NCI-H2107 treated with DMSO at 0.1 percent for 48 hours (cell line): ENCODE measurements around the gene CERS6.
"Not testable (repeated sequence)": the region's sequence is repeated elsewhere in the genome, so short reads cannot be mapped to it uniquely, and the experiment has no call there.

Experiments
- DNase-seq: peaks from one replicate; lab custom pipeline; 2025; ENCODE audit not compliant: unreplicated experiment; lab: John Stamatoyannopoulos, UW

CERS6 gene, protein sequence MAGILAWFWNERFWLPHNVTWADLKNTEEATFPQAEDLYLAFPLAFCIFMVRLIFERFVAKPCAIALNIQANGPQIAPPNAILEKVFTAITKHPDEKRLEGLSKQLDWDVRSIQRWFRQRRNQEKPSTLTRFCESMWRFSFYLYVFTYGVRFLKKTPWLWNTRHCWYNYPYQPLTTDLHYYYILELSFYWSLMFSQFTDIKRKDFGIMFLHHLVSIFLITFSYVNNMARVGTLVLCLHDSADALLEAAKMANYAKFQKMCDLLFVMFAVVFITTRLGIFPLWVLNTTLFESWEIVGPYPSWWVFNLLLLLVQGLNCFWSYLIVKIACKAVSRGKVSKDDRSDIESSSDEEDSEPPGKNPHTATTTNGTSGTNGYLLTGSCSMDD

DNA sequence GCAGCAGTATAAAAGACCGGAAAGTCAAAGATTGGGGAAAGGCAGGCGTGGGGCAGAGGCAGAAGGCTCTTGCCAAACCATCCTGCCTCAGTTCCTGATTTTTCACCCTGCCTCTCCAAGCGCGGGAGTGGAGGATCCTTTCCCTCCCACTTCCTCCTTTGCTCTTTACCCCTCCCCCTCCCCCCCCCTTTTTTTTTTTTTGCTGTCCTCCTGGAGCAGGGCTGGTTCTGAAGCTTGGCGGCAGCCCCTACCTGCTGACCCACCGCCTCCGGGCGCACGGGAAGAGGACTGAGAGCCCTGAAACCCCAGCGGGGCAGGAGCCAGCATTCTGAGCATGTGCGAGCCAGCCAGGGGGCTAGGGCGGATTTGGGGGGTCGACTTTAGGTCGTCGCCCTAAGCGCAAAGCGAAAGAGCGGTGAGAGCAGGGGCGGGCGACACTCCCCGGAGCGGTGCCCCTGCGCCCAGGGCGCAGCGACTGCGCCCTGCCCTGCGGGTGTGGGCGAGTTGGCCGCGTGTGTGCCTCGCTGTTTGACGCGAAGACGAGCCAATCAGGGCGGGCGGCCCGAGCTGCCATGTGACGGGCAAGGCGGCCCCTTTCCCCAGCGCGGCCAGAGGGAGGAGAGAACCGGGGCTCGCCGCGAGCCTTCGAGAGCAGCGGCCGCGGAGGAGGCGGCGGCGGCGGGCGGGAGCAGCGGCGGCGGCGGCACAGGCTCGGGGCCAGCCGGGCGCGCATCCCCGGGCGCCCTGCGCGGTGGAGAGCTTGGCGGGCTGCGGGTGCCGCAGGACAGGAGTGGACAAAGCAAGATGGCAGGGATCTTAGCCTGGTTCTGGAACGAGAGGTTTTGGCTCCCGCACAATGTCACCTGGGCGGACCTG is at the start of gene CERS6:
TSS of gene CERS6 (plus strand) at position 628 of the 876 bp plus-strand sequence. CDS start at position 805, 177 bp downstream.
- DNase-seq: peak; percentile 53

DNA sequence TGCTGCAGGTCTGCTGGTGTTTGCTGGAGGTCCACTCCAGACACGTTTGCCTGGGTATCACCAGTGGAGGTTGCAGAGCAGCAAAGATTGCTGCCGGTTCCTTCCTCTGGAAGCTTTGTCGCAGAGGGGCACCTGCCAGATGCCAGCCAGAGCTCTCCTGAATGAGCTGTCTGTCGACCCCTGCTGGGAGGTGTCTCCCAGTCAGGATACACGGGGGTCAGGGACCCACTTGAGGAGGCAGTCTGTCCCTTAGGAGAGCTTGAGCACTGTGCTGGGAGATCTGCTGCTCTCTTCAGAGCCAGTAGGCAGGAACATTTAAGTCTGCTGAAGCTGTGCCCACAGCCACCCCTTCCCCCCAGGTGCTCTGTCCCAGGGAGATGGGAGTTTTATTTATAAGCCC is 43.8 kb upstream of the CERS6 start:
- not testable (repeated sequence) for DNase-seq

DNA sequence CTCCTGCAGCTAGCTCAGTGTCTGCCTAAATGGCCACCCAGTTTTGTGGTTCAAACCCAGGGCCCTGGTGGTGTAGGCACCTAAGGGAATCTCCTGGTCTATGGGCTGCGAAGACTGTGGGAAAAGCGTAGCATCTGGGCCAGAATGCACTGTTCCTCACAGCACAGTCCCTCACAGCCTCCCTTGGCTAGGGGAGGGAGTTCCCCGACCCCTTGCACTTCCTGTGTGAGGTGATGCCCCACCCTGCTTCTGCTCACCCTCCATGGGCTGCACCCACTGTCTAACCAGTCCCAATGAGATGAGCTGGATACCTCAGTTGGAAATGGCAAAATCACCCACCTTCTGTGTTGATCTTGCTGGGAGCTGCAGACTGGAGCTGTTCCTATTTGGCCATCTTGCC is 43.0 kb upstream of the CERS6 start:
- DNase-seq: not testable (repeated sequence)

DNA sequence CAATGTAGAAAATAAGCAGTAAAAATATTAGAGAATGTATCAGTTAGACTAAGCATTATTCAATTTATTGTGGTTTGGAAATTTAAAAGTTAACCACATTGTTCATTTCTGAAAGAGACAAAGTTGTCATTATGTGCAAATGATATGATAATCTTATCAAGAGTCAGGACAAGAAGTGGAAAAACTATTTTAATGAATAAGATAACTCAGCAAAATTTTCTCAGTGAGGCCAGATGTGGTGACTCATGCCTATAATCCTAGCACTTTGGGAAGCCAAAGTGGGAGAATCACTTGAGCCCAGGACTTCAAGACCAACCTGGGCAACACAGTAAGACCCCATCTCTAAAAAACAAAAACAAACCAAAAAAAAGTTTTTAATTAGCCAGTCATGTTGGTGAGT is 39.5 kb upstream of the CERS6 start:
- DNase-seq: no peak

DNA sequence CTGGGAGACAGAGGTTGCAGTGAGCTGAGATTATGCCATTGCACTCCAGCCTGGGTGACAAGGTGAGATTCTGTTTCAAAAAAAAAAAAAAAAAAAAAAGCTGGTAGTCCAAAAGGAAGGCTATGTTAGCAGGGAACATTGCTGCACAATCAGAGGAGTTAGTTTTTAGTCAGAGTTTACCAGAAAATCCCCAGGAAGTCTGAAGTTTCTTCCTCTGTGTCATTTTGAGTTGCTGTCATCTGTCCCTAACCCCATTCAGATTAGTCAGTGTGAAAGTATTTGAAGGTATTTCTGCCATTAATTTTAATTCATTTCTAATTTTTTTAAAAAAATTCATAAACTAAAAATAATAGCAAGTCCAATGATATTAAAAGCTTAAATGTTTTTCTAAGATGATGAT is 33.5 kb upstream of the CERS6 start:
- DNase-seq: no peak

DNA sequence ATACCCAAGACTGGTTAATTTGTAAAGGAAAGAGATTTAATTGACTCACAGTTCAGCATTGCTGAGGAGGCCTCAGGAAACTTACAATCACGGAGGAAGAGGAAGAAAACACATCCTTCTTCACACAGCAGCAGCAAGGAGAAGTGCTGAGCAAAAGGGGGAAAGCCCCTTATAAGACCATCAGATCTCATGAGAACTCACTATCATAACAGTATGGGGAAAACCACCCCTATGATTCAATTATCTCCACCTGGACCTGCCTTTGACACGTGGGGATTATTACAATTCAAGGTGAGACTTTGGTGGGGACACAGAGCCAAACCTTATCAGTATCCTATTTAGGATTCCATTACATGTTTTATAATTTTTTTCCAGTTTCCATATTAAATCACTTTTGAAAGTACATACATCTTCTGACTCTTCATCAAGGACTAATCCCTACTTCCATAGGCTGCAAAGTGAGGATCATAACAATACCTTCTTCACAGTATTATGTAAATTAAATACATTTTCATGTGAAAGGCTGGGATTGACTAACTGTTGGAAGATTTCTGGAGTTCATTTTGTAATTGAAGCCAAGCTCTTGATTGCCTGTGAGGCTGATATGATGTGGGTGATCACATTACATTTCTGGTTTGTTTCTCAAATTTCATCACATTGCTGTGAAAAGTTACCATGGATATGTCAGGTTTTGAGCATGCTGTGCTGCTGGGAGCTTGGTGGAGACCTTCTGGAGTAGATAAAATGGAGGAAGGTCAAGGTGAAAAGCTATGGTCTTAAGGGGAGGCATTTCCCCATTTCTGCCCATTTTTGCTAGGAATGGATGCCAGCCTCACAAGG is 31.7 kb upstream of the CERS6 start:
- DNase-seq: peak; percentile 53

DNA sequence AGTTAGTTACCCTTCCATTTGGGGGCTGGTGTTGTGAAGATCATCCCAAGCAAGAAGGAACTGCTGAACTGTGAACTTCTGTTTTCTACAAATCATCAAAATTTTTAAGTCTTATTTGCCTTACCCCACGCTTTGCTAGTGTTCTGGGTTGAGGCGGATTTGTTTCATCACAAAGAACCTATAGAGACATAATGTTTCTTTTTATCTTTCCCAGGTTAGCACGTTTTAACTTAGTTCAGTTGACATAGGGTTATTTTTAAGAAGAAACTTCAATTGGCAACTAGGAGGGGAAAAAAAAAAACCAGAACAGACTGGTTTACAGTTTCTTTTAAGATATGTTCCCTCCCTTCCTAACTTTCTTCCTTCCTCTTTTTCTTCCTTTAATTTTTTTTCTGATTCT is 31.1 kb upstream of the CERS6 start:
- no peak for DNase-seq

DNA sequence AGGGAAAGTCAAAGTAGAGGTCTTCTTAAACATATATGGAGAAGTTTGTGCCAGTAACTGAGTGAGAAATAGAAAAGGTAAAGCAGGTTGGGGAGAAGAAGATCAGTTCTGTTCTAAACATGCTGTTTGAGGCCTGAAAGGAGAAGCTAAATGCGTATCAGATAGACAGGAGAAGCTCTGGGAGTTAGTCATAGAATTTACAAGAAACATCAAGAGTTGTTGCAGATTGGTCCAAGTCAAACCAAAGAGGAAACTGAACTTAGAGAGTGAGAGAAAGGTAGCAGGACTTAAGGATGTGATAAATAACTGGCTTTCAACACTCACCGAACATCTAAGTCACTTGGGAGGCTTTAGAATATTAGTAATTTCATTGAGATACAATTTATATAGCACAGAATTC is 29.2 kb upstream of the CERS6 start:
- DNase-seq: no peak

DNA sequence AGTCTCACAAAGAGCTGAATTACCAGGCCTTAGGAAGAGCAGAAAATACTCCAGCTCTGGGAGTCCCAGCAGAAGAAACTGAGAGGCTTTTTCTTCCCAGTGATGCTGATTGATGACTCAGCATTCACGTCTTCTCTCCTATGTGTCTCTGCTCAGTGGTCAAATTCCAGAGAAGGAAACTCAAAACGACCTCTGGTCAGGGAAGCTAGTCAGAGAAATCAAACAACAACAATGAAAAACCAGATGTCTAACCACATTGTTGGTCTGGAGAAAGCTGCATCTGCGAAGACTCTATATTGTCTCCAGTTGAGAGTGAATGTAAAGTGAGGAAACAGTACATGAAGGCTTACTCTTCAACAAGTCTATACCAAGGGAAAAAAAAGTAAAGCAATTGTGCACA is 28.6 kb upstream of the CERS6 start:
- no peak for DNase-seq

DNA sequence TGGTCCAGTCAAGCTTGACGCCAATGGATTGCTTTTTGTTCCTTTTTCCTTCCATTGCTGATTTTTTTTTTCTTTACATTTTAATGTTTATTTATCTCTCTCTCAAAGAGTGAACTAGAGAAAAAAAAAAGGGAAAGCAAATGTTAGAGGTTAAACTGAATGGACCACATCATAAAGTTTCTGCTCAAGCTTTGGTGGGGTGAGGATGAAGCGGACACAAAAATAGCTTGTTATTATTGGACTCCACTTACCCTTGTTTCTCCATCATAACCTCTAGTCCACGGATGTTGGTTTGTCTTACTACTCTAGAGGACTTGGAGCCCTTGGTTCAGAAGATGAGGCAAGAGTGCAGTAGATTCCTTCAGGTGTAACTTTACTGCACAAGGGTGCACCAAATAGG is 27.6 kb upstream of the CERS6 start:
- no peak for DNase-seq

DNA sequence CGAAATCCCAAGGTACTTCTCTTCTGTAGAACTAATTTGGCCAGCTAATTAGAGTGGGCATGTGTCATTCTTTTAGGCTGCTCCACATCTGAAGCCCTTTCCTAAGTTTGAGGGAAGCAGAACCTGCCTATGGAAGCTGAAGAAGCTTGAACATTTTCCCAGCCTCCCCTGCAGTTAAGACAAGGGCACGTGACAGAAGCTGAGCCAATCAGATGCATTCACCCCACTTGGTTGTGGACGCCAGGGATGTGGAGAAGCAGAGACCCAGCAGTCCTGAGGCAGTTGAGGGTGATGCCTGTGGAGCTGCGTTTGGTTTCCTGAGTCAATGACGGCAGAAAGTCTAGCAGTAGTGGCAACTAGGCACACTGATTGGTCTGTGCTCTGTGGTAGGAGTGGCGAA is 26.1 kb upstream of the CERS6 start:
- DNase-seq: no peak

DNA sequence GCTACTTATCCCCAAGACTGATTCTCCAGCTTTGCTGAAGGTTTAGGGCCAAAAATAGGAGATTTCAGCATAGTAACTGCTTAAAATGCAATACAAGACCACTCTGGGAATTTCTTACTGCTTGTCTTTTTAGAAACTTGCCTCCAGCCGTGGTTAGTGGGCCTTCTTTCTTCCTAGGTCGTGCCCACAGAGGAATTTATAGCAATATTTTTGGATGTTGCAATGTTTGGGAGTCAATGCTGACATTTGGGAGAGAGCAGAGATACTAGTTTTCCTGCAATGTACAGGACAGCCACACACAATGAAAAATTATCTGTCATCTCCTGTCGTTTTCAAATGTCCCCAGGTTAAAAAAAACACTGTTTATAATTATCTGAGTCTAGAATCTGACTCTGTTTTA is 25.6 kb upstream of the CERS6 start:
- DNase-seq: no peak

DNA sequence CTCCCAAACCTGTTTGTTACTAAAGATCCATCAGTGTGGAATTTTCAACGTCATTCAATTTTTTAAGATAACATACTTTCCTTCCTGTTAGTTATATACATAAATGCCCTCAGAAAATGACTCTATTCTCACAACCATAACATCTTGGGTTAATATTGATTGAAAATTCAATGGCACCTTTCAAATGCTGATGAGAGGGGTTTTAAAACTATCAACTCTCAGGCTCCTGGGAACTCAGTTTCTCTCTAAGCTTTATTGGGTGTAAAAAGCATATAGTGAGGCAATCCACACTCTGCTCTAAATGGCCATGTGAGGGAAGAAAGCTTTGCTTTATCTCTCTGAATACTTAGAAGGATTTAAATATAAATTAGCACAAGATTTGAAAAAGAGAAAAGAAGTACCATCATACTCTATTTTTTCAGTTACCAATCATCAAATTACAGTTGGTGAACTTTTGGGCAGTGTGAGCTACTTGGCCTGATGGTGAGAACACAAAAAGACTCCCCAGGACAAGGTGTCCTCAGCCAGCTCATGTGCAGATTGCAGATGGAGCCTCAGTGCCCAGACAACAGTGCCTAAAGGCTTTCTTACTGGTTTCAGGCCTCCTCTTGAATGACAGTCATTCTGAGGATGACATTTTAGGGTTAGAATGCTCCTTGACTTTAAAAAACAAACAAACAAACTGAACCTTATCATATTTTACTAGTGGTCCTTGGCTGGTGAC is 24.6 kb upstream of the CERS6 start:
- no peak for DNase-seq

DNA sequence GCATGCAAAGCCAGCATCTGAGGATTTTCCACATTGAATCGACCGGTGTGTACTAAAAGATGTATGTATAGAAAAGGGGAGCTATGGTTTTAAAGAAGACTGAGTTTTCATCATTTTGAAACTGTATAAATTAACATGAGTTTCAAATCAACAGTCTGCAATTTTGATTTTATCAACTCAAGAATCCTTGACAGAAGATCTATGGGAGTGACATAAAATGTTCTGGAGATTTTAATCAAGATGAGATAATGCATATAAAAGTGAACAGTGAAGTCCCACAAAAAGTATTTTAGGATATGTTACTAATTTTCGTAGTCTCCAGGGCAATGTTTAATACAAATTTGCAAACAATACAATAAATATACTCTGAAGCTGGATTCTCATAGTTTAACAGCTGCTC is 24.0 kb upstream of the CERS6 start:
- DNase-seq: no peak

DNA sequence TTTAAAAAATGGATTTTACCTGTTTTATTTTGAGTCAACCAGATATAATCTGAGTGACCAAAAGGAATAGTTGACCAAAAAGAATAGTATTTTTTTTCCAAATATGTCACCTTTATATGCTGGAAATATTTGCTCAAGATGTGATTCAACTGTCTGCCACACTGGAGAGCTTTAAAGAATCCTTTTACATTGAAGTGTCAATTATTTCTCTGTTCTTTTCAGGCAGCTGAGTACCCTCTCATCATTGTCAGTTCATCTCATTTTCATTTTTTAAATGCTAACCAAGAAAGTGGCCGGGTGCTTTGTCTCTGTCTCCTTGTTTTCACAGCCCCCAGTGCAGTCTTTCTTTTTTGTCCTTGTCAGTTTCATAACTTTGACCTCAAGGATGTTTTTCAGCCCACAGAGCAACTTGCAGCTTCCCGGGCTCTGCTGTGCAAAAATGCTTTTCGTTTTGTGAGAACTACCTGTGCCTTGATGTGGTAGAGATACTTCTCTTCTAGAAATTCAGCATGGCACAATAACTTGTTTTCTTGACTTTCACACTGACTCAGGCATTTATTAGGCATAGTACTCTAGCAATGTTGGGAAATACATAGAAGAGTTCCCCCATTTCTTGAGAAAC is 23.4 kb upstream of the CERS6 start:
- DNase-seq: no peak

DNA sequence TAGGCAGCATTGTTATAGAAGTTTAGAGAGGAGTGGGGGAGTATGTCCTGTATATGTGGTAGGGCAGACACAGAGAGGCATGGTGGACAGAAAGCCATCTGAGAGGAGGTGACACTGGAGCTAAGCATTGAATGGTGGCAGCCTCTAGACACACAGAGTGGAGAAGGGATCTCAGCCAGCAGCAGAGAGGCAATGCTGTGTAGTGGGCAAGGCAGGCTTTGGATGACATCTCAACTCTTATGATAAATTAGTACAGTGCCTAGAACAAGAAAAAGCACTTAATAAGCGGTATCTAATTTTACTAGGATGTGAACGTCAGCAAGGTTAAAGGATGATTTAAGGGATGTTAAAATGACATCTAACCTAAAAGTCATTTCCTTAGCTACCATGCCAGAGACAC is 22.5 kb upstream of the CERS6 start:
- no peak for DNase-seq

DNA sequence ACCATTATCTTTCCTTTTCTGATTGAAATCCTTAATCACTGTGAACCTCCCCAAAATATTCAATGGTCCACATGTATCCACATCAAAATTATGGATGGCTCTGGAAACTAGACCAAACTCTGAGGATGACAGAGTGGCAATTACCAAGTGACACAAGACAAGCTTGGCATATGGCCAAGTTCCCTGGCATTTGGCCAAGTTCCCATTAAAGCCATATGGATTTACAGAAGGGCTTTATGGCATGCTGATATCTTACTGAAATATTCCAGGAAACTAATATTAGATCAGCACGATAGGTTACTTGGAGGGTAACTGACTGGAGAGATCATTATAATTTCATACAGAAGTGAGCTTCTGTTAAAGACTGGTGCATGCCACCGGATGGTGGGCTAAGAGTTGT is 21.9 kb upstream of the CERS6 start:
- peak; percentile 25 for DNase-seq

DNA sequence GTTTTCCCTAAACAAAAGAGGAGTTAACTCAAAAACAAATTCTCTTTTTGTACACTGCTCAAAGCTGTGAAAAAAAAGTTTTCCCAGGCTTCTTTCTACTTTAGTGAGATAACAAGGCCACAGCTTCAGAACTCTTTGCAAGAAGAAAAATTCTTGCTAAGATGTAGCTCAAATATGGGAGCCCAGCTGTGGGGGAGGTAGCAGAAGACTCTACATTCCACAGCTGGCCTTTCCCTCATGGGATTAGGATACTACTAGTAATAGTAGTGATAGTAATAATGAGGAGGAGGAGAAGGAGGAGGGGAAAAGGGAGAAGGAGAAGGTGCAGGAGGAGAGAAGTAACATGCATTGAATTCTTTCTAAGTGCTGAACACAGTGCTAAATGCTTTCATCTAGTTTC is 19.2 kb upstream of the CERS6 start:
- no peak for DNase-seq

DNA sequence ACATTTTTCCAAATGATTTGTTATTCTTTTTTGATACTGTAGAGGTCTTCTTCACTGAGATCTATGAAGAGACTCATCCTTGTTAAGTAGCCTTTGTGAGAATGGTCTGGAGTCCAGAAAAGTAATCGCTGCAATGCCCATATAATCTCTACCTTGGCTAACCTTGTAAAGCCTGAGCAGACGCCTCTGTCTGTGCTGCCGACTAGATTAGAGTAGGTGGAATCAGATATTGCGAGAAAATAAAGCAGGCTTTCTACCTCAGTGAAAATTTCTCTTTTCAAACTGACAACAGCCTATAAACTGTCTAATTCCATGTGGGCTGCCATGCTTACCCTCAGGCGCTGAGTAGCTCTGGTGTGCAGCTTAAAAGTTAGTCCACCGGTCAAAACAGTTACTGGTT is 17.5 kb upstream of the CERS6 start:
- no peak for DNase-seq

DNA sequence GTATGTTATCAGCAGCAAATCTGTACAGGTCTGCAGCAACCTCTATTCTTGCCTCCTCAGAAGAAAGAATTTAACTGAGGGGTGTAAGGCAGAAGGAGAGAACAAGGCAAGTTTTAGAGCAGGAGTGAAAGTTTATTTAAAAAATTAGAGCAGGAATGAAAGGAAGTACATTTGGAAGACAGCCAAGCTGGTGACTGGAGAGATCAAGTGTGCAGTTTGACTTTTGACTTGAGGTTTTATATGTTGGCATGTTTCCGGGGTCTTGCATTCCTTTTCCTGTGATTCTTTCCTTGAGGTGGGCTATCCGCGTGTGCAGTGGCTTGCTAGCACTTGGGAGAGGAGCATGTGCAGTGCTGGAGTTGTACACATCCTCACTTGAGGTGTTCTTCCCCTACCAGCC is 16.5 kb upstream of the CERS6 start:
- DNase-seq: no peak
